NCI-H1930 (cell line): Measurements from ENCODE around the gene ATP6V1B1.
A peak's percentile ranks its signal among the peaks of the same experiment; 100 is the strongest.
"Not testable (repeated sequence)": the region's sequence is repeated elsewhere in the genome, so short reads cannot be mapped to it uniquely, and the experiment has no call there.

Experiments used
- DNase-seq, 2 experiments: peaks; one replicate each; lab custom pipeline; 2025; lab: John Stamatoyannopoulos, UW

The ATP6V1B1 gene

DNA sequence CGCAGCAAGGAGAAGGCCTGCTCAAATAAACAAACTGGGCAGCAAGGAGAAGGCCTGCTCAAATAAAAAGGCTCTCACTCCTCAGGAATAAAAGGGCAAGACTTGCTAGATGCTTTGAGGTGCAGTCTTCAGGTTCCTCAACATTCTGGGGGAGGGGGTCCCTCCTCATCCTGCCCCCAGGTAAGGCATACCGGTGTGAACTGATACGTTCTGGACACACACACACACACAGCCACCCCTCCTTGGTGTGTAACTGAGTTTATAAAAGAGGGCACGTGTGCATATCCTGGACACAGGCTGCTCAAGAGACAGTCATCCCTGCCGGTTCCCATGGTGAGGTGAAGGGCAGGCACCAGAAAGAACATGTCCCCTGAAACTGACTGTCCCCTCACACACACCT, 54.5 kb downstream of the ATP6V1B1 start:
- DNase-seq = no peak

- no peak for DNase-seq
These were observed 55.4 kb downstream of the ATP6V1B1 start for GRCh38 chr2:70991142-70991541.

DNA sequence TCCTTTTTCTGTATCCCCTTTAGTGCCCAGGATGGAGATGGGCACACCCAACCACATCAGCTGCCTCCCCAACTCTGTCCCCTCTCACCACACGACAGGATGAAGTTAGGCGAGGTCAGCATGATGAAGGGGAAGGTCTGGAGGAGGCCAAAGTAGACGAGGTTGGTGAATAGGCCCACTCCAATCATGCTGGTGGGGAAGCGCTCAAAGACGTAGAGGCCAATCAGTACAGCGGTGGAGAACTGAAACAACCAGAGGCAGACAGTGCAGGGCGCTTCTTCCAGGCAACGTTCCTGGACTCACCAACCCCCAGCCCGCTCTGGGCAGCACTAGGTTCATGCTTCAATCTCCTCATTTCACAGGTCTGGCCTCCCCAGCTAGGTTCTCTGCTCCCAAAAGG, 56.0 kb downstream of the ATP6V1B1 start:
- no peak for DNase-seq

DNA sequence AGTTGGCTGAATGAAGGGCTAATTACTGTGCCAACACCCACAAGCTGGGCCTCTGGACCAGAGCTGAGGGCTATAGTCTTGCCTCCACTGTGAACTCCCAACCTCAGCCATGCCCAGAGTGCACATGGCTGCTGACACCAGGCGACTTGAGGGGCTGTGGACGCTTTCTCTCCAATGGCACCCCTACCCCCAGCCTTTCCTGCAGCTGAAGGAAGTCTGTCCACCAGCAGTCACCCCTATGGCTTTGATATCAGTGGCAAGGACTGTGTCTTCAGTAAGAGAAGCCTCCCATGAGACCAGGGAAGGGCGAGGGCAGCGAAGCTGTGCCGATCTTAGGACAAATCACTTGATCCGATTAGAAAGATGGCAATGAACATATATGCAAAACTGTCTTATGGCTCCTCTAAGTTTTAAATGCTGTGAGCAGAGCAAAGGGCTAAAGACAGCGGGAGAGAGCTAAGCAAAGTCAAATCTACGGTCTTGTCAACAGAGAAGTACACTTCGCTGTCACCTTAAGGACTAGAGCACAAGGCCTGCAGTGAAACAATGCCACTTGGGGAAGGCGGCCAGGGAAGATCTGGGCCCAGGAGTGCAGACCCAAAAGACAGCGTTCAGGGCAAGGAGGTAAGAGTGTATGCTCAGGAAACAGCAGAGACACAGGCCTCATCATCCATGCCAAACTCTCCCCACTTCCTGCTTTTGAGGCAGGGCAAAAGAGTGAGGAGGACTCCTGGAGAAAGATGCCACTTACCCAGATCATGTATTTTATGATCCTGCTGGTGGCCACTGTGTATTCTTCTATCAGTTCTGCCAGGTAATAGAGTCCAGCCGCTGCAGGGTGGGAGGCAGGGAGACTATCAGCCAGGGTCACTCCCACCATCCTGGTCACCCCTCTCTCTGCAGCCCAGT, 57.5 kb downstream of the ATP6V1B1 start:
- DNase-seq = no peak

- no peak for DNase-seq
These were observed 58.5 kb downstream of the ATP6V1B1 start for GRCh38 chr2:70994009-70994698.

GRCh38 chr2:70994699-70995425, 59.2 kb downstream of the ATP6V1B1 start, which contains the start of gene TEX261:
Gene TEX261 (minus strand): TSS chr2:70994873. CDS start chr2:70994757, 116 bp downstream.
- peak; percentile 75 to 92 for DNase-seq

GRCh38 chr2:70995426-70995729, 59.7 kb downstream of the ATP6V1B1 start:
- peak; percentile 47 to 74 for DNase-seq

DNA sequence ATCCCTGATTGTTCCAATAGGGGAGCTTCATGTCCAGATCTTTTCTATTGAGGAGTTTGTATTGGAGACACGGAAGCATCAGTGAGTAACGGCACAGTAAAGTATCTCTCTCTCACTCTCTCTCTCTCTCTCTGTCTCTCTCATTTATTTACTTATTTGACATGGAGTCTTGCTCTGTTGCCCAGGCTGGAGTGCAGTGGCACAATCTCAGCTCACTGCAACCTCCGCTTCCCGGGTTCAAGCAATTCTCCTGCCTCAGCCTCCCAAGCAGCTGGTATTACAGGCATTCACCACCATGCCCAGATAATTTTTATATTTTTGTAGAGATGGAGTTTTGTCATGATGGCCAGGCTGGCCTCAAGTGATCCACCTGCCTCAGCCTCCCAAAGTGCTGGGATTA, 63.2 kb downstream of the ATP6V1B1 start:
- DNase-seq = not testable (repeated sequence)

- DNase-seq = no peak
These were observed 63.7 kb downstream of the ATP6V1B1 start for GRCh38 chr2:70999362-70999761.

DNA sequence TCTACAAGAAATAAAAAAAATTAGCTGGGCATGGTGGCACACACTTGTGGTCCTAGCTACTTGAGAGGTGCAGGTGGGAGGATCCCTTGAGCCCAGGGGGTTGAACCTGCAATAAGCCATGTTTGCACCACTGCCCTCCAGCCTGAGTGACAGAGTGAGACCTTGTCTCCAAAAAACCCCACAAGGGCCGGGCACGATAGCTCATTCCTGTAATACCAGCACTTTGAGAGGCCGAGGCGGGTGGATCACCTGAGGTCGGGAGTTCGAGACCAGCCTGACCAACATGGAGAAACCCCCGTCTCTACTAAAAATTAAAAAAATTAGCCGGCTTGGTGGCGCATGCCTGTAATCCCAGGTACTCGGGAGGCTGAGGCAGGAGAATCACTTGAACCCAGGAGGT, 64.2 kb downstream of the ATP6V1B1 start:
- not testable (repeated sequence) for DNase-seq

DNA sequence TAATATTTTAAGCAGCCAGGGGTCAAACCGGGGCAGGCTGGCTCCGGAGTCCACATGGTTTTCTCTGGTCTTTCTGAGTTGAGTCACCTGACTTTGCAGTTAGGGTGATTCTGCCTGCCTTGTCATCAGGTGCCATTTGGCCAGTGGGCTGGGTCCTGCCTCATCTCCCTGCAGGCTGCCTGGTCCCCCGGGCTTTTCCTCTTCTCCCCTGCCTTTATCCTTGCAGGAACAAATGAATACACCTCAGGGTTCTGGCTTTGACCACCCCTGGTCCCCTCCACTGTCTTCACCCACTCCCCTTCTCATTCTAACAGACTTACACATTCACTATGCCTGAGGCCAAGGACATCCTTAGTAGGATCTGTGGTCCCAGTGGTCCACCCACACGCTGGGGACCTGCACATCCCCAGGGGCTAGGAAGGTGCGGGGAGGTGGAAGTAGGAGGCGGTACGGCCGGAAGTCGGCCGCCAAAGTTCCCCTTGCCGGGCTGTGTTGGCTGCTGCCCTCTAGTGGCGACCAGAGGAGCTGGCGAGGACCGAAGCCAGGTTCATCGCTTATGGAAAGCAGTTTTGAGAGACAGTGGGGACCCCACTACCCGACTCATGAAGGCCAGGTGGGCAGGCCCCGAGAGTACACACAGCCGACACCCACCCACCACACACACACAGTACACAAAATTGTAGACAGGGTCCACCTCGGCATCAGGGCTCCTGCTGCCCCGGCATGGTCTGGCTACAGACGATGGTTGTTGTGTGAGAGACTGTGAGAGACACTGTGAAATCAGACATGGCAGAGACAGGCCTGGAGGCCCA, 65.3 kb downstream of the ATP6V1B1 start:
- DNase-seq = peak; percentile 55 to 62

DNA sequence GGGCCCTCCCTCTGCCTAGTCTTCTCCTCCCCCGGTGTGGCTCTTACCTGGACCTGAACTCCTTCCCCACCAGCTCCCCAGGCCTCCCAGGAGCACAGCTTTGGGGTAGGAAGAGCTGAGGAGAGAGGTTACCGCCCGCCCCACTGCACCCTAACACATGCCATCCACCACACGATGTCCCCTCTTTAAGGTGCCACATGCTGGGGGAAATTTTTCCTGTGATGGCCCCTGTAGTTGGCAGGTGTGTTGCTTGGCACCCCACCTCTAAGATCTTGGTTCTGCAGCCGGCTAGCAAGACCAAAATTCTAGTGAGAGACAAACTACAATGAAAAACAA, 65.9 kb downstream of the ATP6V1B1 start:
- DNase-seq = no peak

- DNase-seq = no peak
These were observed 66.4 kb downstream of the ATP6V1B1 start for GRCh38 chr2:71001981-71002570.

DNA sequence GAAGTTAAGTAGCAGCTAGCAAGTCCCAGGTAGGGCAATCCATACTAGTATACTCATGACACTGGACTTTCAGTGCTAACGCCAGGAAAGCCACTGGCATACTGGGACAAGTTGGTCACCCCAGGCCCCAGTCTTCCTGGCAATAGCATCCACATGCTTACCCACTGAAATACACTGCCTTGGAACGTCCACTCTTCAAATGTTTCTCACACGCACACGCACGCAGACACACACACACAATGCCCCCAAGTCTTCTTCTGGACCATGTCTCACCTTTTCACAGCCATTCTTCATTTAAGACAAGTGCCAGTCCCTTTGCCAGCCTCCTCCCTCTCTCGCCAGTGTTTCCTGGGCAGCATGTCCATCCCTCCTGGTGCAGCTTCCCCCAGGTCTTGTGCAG, 67.7 kb downstream of the ATP6V1B1 start:
- DNase-seq = no peak

GRCh38 chr2:71003966-71004755, 68.5 kb downstream of the ATP6V1B1 start:
- no peak for DNase-seq

DNA sequence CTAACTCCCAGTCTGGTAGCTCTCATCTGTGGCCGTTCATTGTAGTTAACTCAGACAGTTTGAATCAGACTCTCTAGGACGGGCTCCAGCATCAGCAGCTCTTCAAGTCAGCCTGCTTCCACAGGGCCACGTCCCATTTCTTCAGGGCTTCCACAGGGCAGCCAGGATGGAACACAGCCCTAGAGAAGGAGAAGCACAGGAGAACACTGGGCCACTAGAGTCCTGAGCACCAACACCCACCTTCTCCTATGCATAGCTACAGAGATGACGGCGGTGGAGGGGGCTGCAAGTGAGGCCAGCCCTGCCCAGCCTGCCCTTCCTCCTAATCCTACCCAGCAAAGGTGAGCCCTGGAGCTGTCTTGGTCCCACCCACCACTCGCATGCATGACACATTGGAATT, 69.2 kb downstream of the ATP6V1B1 start:
- DNase-seq = no peak

DNA sequence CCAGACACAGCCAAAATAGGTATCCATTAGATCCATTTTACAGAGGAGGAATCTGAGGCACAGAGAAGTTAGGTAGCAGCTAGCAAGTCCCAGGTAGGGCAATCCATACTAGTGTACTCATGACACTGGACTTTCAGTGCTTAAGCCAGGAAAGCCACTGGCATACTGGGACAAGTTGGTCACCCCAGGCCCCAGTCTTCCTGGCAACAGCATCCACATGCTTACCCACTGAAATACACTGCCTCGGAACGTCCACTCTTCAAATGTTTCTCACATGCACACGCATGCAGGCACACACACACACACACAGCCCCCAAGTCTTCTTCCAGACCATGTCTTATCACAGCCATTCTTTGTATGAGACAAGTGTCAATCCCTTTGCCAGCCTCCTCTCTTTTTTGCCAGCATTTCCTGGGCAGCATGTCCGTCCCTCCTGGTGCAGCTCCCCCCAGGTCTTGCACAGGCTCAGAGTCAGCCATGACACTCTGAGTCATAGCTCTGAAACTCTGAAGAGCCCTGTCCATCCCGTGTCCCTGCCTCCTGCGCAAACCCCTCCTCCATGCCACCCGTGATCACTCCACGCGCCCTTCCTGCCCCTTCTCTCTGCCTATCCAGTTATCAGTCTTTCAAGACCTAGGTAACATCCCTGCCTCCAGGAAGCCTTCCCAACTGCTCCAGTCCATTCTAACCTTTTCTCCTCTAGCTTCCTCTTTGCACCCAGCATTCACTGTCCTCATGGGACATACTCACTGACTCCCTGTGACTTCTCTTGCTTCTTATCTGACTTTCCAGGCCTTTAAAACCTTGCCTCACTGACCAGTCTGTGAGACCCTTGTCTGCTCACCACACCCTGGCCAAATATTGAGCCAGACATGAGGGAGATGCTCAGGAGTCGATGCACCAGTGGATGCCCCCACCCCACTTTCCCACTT, 69.8 kb downstream of the ATP6V1B1 start:
- no peak for DNase-seq

DNA sequence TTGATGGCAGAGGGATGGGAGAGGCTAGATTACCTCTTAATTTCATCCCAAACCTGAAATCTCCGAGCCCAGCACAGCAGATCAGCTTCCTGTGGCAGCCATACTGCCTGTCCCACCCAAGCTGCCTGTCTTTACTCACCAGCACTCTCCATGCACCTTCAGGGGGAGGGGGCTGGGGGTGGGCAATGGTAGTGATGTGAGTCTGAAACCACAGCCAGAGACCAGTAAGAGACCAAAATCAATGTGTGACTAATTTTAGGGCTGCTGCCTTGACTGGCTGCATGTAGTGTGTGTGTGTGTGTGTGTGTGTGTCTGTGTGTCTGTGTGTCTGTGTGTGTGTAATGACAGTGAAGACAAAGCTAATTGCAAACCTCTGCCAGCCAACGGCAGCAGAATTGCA, 70.6 kb downstream of the ATP6V1B1 start:
- DNase-seq = no peak

GRCh38 chr2:71006955-71007799, 71.5 kb downstream of the ATP6V1B1 start:
- DNase-seq = no peak
